Heart right ventricle (tissue), 16 donors: ENCODE data around the gene RAB22A. TPM values are rescaled to one million over a fixed set of nuclear protein-coding genes. Genes with fewer than 3 reads are reported as not detected.

Source experiments
- ATAC-seq, 8 donors: fragments of 200-7000 bp; cut with Tn5 transposase; one replicate each; pipeline ENCODE4 v1.9.1; 2020; ENCODE audit warnings: mild to moderate bottlenecking in 8 of 8, moderate library complexity in 8 of 8, moderate number of reproducible peaks in 1 of 8
- DNase-seq, 2 donors: peaks; one replicate each; pipeline ENCODE4 v3.0.0-alpha.2; 2020
- H3K27ac ChIP-seq, 10 donors: fragments of 200-600 bp; sonication (generic) in 2 of 10; one replicate each; pipeline versions ENCODE4 v1.5.0 to v1.8.0; 2020 to 2022; ENCODE audit warnings: mild to moderate bottlenecking in 3 of 10
- H3K27me3 ChIP-seq, 7 donors: fragments of 200-600 bp; one replicate each; pipeline ENCODE4 v1.8.0; 2021 to 2022; ENCODE audit warnings: mild to moderate bottlenecking in 2 of 7
- H3K36me3 ChIP-seq, 9 donors: fragments of 200-600 bp; sonication (generic) in 1 of 9; one replicate each; pipeline versions ENCODE4 v1.5.0 to v1.8.0; 2020 to 2022; ENCODE audit warnings: mild to moderate bottlenecking in 2 of 9
- H3K4me1 ChIP-seq, 9 donors: fragments of 200-600 bp; sonication (generic) in 1 of 9; one replicate each; pipeline versions ENCODE4 v1.5.0 to v1.8.0; 2020 to 2022; ENCODE audit warnings: mild to moderate bottlenecking in 4 of 9
- H3K4me3 ChIP-seq, 10 donors: fragments of 200-600 bp; sonication (generic) in 2 of 10; one replicate each; pipeline versions ENCODE4 v1.5.0 to v1.8.0; 2020 to 2022; ENCODE audit warnings: mild to moderate bottlenecking in 7 of 10, moderate library complexity in 2 of 10
- H3K9me3 ChIP-seq, 11 donors: fragments of 200-600 bp in 10 of 11; sonication (generic) in 2 of 11; one replicate each; pipeline versions ENCODE4 v1.5.0 to v1.8.0; 2013 to 2022; ENCODE audit warnings: mild to moderate bottlenecking in 2 of 11, control low read depth in 1 of 11, moderate library complexity in 1 of 11
- WGBS, 2 donors: extraction: QIAGEN DNeasy Blood & Tissue Kit; methylation state at CpG; one replicate each; pipeline ENCODE4 v1.1.7; 2013; ENCODE audit warnings: inconsistent platforms in 1 of 2; 5-methylcytosine and 5-hydroxymethylcytosine counted together
- intact Hi-C, 10 donors: fragments of 100-400 bp; cut with DNase I; formaldehyde crosslinking; loops; one replicate each; pipeline versions ENCODE4 v1.11.1 to v1.14.2; 2022
- polyA plus RNA-seq, 2 donors: library from polyadenylated mRNA; stranded (reverse); fragments of 200-250 nt; gene quantifications; one replicate each; pipeline ENCODE4 v1.2.3, GENCODE V29; 2013
- total RNA-seq, 10 donors: library from RNA; stranded (reverse); fragmentation: NEBNext Ultra II Directional in 3 of 10; extraction: Animal tissue kit (Norgen Biotek cat#: 25700) in 3 of 10; gene quantifications; one replicate each; pipeline versions ENCODE4 v1.2.1 to v1.2.4, GENCODE V29; 2021 to 2023
- TF ChIP-seq, protein P1 (sequence below), 9 donors: fragments of 200-600 bp; sonication (generic) in 2 of 9; IDR thresholded peaks; one replicate each; pipeline versions ENCODE4 v1.5.0 to v1.8.0; 2021 to 2022; ENCODE audit warnings: antibody characterized with exemption in 9 of 9, mild to moderate bottlenecking in 5 of 9, moderate library complexity in 1 of 9
- donor health status: Arrhythmogenic right ventricular cardiomyopathy.
- donor health status: ischemic (EF 13 %, LVEDD 7.1; RV severe dilation, severe dysfunction).
- donor health status: healthy with polysubstance abuse.
- donor health status: DM: no; HTN: yes; CAD: no.
- donor health status: DM: no; HTN: no; CAD: no.
- donor health status: ischemic (EF 25% LVEDD 6.9; RV normal size, moderate dysfunction).
- donor health status: ischemic (EF 25% LVEDD 5.7; RV mildly dilated, moderate dysfunction).
- donor health status: healthy.
- donor health status: DM: yes; HTN: yes; CAD: no.
- donor health status: Ischemic cardiomyopathy.
- donor health status: ischemic (EF 35%, LVEDD 5.7; RV mildly dilated, moderate dysfunction).
- donor health status: nonischemic (EF 11% LVEDD 7.7; RV severe dilation, severe dysfunction).
- donor health status: DM: yes; HTN: yes; CAD: no.
- donor health status: PGD.
- donor health status: ischemic (EF 29% LVEDD 5.4; RV normal size, mild dysfunction).
- donor health status: nonischemic (EF 23%, LVEDD 6.1; RV moderate dilation, normal function).

RAB22A gene
- total and polyA plus RNA-seq, 12 donors, result 4.2 to 8.5 (median 6.8) TPM

GRCh38 chr20:58321205-58321604 lies 11.7 kb downstream of the RAB22A start:
- H3K27me3 ChIP-seq, result no peaks in the 10 kb centered on the region
- H3K4me1 ChIP-seq, result peaks cover 0 to 16% (median 0%) of the 10 kb centered on the region in 9 donors
- DNase-seq (no peak), ATAC-seq (no peak)
- TF ChIP-seq, protein P1, sequence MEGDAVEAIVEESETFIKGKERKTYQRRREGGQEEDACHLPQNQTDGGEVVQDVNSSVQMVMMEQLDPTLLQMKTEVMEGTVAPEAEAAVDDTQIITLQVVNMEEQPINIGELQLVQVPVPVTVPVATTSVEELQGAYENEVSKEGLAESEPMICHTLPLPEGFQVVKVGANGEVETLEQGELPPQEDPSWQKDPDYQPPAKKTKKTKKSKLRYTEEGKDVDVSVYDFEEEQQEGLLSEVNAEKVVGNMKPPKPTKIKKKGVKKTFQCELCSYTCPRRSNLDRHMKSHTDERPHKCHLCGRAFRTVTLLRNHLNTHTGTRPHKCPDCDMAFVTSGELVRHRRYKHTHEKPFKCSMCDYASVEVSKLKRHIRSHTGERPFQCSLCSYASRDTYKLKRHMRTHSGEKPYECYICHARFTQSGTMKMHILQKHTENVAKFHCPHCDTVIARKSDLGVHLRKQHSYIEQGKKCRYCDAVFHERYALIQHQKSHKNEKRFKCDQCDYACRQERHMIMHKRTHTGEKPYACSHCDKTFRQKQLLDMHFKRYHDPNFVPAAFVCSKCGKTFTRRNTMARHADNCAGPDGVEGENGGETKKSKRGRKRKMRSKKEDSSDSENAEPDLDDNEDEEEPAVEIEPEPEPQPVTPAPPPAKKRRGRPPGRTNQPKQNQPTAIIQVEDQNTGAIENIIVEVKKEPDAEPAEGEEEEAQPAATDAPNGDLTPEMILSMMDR (IDR thresholded peaks at IDR 0.05), result no peak
- H3K9me3 ChIP-seq, result no peaks in the 10 kb centered on the region
- H3K36me3 ChIP-seq, result peaks cover 0 to 24% (median 0%) of the 10 kb centered on the region in 9 donors
- H3K4me3 ChIP-seq, result no peak overlapping the region
- intact Hi-C loops, result no loop called here
- 88 to 91% methylated on average over 4 of the region's 4 CpGs for WGBS, 2 donors
- H3K27ac ChIP-seq, result no peak overlapping the region

DNA sequence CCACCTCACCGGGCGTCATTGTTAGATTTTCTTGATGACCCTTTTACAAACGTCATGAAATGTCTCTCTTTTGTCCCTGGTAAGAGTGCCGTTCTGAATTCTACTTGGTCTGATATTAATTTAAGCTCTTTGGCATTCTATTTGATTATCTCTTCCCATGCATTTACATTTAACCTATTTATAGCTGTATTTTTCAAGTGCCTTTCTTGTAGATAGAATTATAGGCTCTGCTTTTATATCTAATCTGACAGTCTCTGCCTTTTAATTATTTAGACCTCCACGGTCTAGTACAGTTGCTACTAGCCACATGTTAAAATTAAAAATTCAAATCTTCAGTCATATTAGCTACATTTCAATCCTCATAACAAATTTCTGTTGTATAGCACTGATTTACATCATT lies 12.6 kb downstream of the RAB22A start:
- Histone ChIP-seq H3K4me1 (peaks cover 0 to 18% (median 1%) of the 10 kb centered on the region in 9 donors), H3K36me3 (peaks cover 0 to 15% (median 0%) of the 10 kb centered on the region in 9 donors), H3K27me3 (no peaks in the 10 kb centered on the region), H3K4me3 (no peak overlapping the region), H3K27ac (no peak overlapping the region), H3K9me3 (no peaks in the 10 kb centered on the region)
- 56% methylated on average over 5 of the region's 5 CpGs for WGBS, 2 donors
- intact Hi-C loops, result no loop called here
- TF ChIP-seq, protein P1 (IDR thresholded peaks at IDR 0.05), result no peak
- no peak for DNase-seq
- no peak for ATAC-seq

DNA sequence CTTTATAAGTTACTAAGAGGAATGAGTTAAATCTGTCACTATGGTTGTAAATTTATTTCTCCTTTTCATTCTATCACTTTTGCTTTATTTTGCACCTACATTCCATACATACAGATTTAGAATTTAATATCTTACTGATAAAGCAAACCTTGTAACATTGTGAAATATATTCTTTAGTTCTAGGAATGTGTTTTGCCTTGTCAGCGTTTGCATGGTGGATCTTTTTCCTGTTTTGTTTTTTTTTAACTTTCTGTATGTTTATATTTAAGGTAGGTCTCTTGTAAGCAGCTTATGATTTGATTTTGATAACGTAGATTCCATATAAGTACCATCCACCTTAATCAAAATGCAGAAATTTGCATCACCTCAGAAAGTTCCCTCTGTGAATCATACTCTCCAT lies 16.4 kb downstream of the RAB22A start:
- DNase-seq, result no peak
- intact Hi-C loops, result no loop called here
- Histone ChIP-seq H3K27me3 (no peaks in the 10 kb centered on the region), H3K36me3 (no peaks in the 10 kb centered on the region), H3K4me1 (peaks cover 0 to 39% (median 17%) of the 10 kb centered on the region in 9 donors), H3K4me3 (no peak overlapping the region), H3K9me3 (no peaks in the 10 kb centered on the region), H3K27ac (no peak overlapping the region)
- ATAC-seq, result no peak
- 91% methylated on average over 2 of the region's 2 CpGs for WGBS, 2 donors
- TF ChIP-seq, protein P1 (IDR thresholded peaks at IDR 0.05), result no peak

DNA sequence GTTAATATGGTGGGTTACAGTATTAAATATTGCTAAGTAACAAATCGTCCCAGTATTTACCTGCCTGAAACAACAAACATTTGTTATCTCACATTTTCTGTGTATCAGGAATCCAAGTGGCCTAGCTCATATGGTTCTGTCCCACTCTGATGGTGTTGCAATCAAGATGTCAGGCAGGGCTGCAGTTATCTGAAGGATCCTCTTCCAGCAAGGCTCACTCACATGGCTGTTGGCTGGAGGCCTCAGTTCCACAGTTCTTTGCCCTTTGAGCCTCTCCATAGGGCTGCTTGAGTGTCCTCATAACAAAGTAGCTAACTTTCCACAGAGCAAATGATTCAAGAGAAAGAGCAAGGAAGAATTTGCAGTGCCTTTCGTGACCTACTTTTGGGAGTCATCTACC lies 17.7 kb downstream of the RAB22A start:
- no peak overlapping the region for H3K4me3 ChIP-seq
- H3K9me3 ChIP-seq, result no peaks in the 10 kb centered on the region
- TF ChIP-seq, protein P1 (IDR thresholded peaks at IDR 0.05), result no peak
- H3K4me1 ChIP-seq, result peaks cover 0 to 48% (median 25%) of the 10 kb centered on the region in 9 donors
- WGBS, 2 donors, result 71 to 82% methylated on average over 2 of the region's 2 CpGs
- intact Hi-C loops, result no loop called here
- ATAC-seq, result peak in 2 of 8 donors; percentile 57 to 87
- H3K27me3 ChIP-seq, result no peaks in the 10 kb centered on the region
- peaks cover 0 to 6% (median 0%) of the 10 kb centered on the region in 9 donors for H3K36me3 ChIP-seq
- no peak overlapping the region for H3K27ac ChIP-seq
- no peak for DNase-seq
